Epithelial cell of proximal tubule (primary cell): ENCODE measurements around the gene TOLLIP. TPM values are rescaled to one million over a fixed set of nuclear protein-coding genes. Genes with fewer than 3 reads are reported as not detected.

Source experiments
- DNase-seq: peaks from one replicate; pipeline ENCODE4 v3.0.0-alpha.2; 2011; ENCODE audit warnings: low read depth
- H3K4me3 ChIP-seq: 2 replicates; pipeline ENCODE4 v1.5.1; 2011; ENCODE audit warnings: low read depth, mild to moderate bottlenecking, low read length
- CTCF ChIP-seq: conservative IDR thresholded peaks from 2 replicates; pipeline ENCODE4 v1.5.1; 2012; ENCODE audit warnings: low read depth, mild to moderate bottlenecking, low read length
- total RNA-seq: library from RNA; depleted of rRNA; stranded (reverse); fragments of >200 nt; gene quantifications from 2 replicates; pipeline ENCODE4 v1.2.3, GENCODE V29; 2015

The TOLLIP gene
- total RNA-seq, 1 donor from 2014 or later = 22.0 TPM

GRCh38 chr11:1290052-1291040, 19.1 kb downstream of the TOLLIP start:
- no peak for TF ChIP-seq CTCF
- DNase-seq = no peak
- no peak overlapping the region for H3K4me3 ChIP-seq

- H3K4me3 ChIP-seq = no peak overlapping the region
- TF ChIP-seq CTCF = no peak
These were observed 20.1 kb downstream of the TOLLIP start for GRCh38 chr11:1289211-1289935.

DNA sequence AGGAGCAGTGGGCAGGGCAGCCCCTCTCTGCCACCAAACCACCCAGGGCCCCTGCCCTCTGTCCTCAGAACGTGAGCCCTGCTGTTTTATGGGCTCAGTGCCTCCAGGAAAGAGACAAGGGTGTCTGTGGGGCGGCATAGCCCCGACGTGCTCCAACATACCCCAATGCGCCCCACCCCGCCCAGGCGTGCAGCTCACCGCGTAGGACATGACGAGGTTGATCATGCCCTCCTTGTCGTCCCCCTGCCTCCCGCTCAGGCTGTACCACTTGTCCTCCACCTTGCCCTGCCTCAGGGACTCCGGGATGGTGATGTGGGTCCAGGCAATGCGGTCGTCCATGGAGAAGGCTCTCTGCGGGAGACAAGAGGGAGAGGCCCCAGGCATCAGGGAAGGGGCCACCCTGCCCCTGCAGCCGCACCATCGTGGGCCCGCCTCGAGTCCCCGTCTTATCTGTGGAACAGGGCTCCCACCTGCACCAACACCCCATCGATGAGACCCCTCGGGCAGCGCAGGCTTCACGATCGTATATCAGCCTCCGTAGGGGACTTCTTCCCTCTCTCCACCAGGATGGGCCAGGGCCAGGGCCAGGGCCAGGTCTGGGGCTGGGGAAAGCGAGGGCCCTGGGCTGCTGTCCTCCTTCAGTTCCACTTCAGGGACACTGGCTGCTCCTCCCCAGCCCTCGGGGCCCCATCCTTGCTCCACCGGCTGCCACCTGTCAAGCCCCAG, 20.8 kb downstream of the TOLLIP start:
- TF ChIP-seq CTCF = no peak
- DNase-seq = no peak
- no peak overlapping the region for H3K4me3 ChIP-seq

More at GRCh38 chr11:1289211-1289935, 20.1 kb downstream of the TOLLIP start:
- no peak for DNase-seq

DNA sequence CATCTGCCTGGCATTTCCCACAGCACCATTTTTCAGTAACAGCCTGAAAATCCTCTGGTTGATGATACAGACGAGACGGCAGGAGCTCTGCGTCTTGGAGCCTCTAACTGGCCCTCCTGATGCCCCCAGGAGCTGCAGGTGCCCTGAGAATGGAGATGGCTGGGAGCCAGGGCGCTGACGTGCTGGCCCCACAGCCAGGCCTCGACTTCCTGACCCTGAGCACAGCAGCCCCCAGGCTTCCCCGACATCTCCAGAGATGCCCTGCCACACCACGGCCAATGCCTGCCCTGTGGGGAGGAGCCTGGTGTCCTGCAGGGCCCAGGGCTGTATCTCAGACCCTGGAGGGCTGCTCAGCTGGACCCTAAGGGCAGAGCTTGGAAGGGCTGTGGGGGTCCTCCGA, 21.5 kb downstream of the TOLLIP start:
- DNase-seq = no peak
- no peak for TF ChIP-seq CTCF
- no peak overlapping the region for H3K4me3 ChIP-seq

- DNase-seq = no peak
- TF ChIP-seq CTCF = no peak
These were observed 23.6 kb downstream of the TOLLIP start for GRCh38 chr11:1285876-1286275.

GRCh38 chr11:1285316-1285744, 24.1 kb downstream of the TOLLIP start:
- DNase-seq = no peak
- TF ChIP-seq CTCF = no peak
- H3K4me3 ChIP-seq = no peak overlapping the region

More at GRCh38 chr11:1285876-1286275, 23.6 kb downstream of the TOLLIP start:
- H3K4me3 ChIP-seq = no peak overlapping the region
